GM08714 (cell line): ENCODE results near the gene MGAT3.

Experiments used
- H3K4me3 ChIP-seq: fragments of 200-500 bp; sonication (Bioruptor generic); 2 replicates; pipeline ENCODE4 v1.5.1; 2014; ENCODE audit warnings: mild to moderate bottlenecking, low read length, inconsistent platforms
- ZNF274 ChIP-seq: IDR thresholded peaks from 2 replicates; pipeline ENCODE4 v1.6.1; 2012; ENCODE audit warnings: mild to moderate bottlenecking, low read depth, low read length

The MGAT3 gene

GRCh38 chr22:39421691-39422090, 35.1 kb upstream of the MGAT3 start:
- H3K4me3 ChIP-seq: no peak overlapping the region
- TF ChIP-seq ZNF274: no peak

GRCh38 chr22:39422101-39422500, 34.7 kb upstream of the MGAT3 start:
- H3K4me3 ChIP-seq: no peak overlapping the region
- TF ChIP-seq ZNF274: no peak

- no peak for TF ChIP-seq ZNF274
- no peak overlapping the region for H3K4me3 ChIP-seq
Measured at GRCh38 chr22:39422721-39423120, 34.1 kb upstream of the MGAT3 start.

GRCh38 chr22:39423976-39424375, 32.8 kb upstream of the MGAT3 start:
- TF ChIP-seq ZNF274: no peak
- H3K4me3 ChIP-seq: no peak overlapping the region

- no peak for TF ChIP-seq ZNF274
- H3K4me3 ChIP-seq: no peak overlapping the region
Measured at GRCh38 chr22:39426380-39427043, 30.3 kb upstream of the MGAT3 start.

- TF ChIP-seq ZNF274: no peak
- no peak overlapping the region for H3K4me3 ChIP-seq
Measured at GRCh38 chr22:39427751-39428596, 28.8 kb upstream of the MGAT3 start.

- no peak for TF ChIP-seq ZNF274
- no peak overlapping the region for H3K4me3 ChIP-seq
Measured at GRCh38 chr22:39428597-39429071, 28.2 kb upstream of the MGAT3 start.

GRCh38 chr22:39429186-39429585, 27.6 kb upstream of the MGAT3 start:
- no peak overlapping the region for H3K4me3 ChIP-seq
- no peak for TF ChIP-seq ZNF274

- no peak overlapping the region for H3K4me3 ChIP-seq
- no peak for TF ChIP-seq ZNF274
Measured at GRCh38 chr22:39429916-39430575, 26.8 kb upstream of the MGAT3 start.

- no peak for TF ChIP-seq ZNF274
Measured at GRCh38 chr22:39430576-39431150, 26.1 kb upstream of the MGAT3 start.

GRCh38 chr22:39431216-39431801, 25.5 kb upstream of the MGAT3 start:
- no peak for TF ChIP-seq ZNF274
- no peak overlapping the region for H3K4me3 ChIP-seq

More at GRCh38 chr22:39430576-39431150, 26.1 kb upstream of the MGAT3 start:
- no peak overlapping the region for H3K4me3 ChIP-seq

- no peak overlapping the region for H3K4me3 ChIP-seq
- no peak for TF ChIP-seq ZNF274
Measured at GRCh38 chr22:39431821-39432251, 25.0 kb upstream of the MGAT3 start.

GRCh38 chr22:39432361-39432811, 24.4 kb upstream of the MGAT3 start:
- TF ChIP-seq ZNF274: no peak
- H3K4me3 ChIP-seq: no peak overlapping the region
